ENCODE results near the gene ZDHHC8. TPM values are rescaled to one million over a fixed set of nuclear protein-coding genes. Genes with fewer than 3 reads are reported as not detected.

ZDHHC8 gene
- polyA plus RNA-seq, 6 donors from 2014 or later = 0.56 to 4.4 (median 2.5) TPM

DNA sequence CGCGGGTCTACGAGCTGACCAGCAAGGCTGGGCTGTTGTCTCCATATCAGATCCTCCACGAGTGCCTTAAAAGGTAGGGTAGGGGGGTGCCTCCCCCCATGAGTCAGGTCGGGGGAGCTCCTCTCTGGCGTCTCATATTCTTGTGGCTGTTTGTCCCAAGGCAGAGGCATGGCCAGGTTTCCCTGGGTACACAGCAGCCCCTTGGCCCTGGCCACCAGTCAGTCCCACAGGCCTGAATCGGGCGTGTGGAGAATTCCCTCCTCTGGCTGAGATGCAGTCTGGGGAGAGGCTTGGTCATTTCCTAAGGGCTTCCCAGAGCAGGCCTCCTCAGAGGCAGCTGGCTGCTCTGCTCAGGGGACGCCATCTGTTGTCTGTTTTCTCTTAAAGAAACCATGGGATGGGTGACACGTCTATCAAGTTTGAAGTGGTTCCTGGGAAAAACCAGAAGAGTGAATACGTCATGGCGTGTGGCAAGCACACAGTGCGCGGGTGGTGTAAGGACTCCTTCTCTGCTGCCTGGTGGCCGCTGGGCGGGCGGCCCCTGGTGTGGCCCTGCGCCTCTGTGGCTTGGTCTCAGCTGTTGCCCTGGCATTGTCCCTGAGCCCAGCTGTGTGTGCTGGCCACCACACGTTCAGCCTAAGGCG lies 25.3 kb upstream of the ZDHHC8 start:
- ATAC-seq (ENCODE audit: low read depth in 2 of 2) = no peak
- Mint-ChIP-seq H3K9me3 (no peaks in the 10 kb centered on the region), H3K36me3 (no peaks in the 10 kb centered on the region), H3K27me3 (no peaks in the 10 kb centered on the region), H3K27ac (no peak overlapping the region), H3K4me1 (no peaks in the 10 kb centered on the region), H3K4me3 (no peak overlapping the region)
- no peak for DNase-seq

DNA sequence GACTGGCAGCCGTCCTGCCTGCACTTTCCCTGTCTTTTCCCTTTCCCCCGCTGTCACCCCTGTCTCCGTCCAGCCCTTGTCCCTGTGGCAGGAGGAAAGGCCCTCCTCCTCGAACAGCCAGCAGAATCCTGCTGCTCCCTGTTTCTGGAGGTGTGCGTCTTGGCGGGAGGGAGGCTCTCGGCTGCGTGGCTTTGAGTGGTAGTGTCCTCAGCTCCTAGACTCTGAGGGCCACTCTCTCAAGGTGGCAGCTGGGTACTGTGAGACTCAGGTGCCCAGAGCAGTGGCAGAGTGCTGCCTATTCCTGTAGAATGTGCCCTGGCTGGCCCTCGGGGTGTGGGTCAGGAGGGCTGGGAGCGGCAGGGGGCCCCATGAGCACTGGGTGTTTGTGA lies 24.8 kb upstream of the ZDHHC8 start:
- Mint-ChIP-seq H3K27ac (peak overlapping the region in 1 of 6 donors; percentile 87), H3K36me3 (no peaks in the 10 kb centered on the region), H3K27me3 (no peaks in the 10 kb centered on the region), H3K4me3 (no peak overlapping the region), H3K4me1 (no peaks in the 10 kb centered on the region), H3K9me3 (no peaks in the 10 kb centered on the region)
- DNase-seq (no peak), ATAC-seq (ENCODE audit: low read depth in 2 of 2) (no peak)

GRCh38 chr22:20107471-20107901 lies 24.1 kb upstream of the ZDHHC8 start:
- no peak for DNase-seq
- Mint-ChIP-seq H3K36me3 (no peaks in the 10 kb centered on the region), H3K4me3 (no peak overlapping the region), H3K27ac (peak overlapping the region in 2 of 6 donors; percentile 57 to 62), H3K27me3 (no peaks in the 10 kb centered on the region), H3K9me3 (no peaks in the 10 kb centered on the region), H3K4me1 (peaks cover 0 to 3% (median 0%) of the 10 kb centered on the region in 3 donors)
- ATAC-seq (ENCODE audit: low read depth in 2 of 2) = no peak

DNA sequence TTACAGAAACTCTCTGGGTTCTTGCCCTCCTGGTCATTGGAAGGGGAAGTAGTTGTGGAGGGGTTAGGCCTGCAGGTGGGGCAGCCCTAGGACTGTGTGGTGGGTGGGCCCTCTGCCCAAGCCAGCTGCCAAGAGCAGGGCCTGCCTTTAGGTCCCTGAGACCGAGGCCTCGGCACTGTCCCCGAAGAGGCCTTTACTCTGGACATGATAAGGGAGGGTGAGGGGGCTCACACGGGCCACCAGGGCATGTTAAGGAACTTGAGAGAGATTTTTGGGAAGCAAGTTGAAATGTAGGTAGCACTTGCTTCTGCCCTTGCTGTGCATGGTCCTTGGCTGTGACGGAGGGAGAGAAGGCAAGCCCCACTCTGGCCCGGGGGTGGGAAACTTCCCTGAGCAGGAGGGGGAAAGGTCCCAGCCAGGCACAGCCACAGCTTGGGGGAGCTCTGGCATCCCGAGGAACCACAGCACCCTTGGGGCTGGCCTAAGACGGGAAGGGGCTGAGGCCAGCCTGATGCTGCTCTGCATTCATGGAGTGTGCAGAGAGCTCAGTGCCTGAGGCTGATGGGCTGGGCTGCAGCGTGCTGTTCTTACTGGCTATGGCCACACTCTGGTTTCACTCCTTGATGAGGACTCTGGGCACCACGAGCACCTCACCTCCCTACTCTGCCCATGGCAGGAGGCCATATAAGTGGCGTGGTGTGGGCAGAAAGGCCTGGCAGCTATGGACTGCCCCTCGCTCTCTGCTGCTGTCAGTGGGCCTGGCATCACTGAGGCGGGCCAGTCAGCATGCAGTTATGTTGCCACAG lies 23.4 kb upstream of the ZDHHC8 start:
- Mint-ChIP-seq H3K27ac (peak overlapping the region in 2 of 6 donors; percentile 32 to 70), H3K4me1 (peaks cover 0 to 3% (median 0%) of the 10 kb centered on the region in 3 donors), H3K9me3 (no peaks in the 10 kb centered on the region), H3K27me3 (no peaks in the 10 kb centered on the region), H3K36me3 (no peaks in the 10 kb centered on the region), H3K4me3 (no peak overlapping the region)
- DNase-seq (no peak), ATAC-seq (ENCODE audit: low read depth in 2 of 2) (no peak)

DNA sequence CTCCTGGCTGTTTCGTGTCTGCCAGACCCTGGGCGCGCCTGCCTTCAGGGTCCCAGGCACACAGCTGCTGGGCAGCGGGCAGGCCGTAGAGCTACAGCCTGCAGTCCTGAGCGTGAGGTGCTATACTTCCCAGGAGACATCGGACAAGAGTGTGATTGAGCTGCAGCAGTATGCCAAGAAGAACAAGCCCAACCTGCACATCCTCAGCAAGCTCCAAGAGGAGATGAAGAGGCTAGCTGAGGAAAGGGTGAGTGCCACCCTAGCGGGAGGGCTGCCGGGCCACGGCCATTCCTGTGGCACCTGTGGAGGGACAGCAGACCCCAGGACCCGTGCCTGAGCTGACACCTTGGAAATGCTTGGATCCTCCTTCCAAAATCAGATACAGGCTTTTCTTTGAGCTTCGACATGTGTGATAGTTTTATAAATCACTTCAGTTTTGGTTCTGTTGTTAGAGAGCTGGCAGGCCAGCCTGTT lies 22.8 kb upstream of the ZDHHC8 start:
- H3K36me3 Mint-ChIP-seq = no peaks in the 10 kb centered on the region
- H3K4me3 Mint-ChIP-seq = no peak overlapping the region
- no peak for DNase-seq
- H3K27me3 Mint-ChIP-seq = no peaks in the 10 kb centered on the region
- peaks cover 0 to 3% (median 0%) of the 10 kb centered on the region in 3 donors for H3K4me1 Mint-ChIP-seq
- no peaks in the 10 kb centered on the region for H3K9me3 Mint-ChIP-seq
- no peak for ATAC-seq (ENCODE audit: low read depth in 2 of 2)
- H3K27ac Mint-ChIP-seq = no peak overlapping the region

- Mint-ChIP-seq H3K9me3 (no peaks in the 10 kb centered on the region), H3K36me3 (no peaks in the 10 kb centered on the region), H3K4me3 (no peak overlapping the region), H3K27me3 (no peaks in the 10 kb centered on the region), H3K27ac (peak overlapping the region in 1 of 6 donors; percentile 45), H3K4me1 (peaks cover 0 to 8% (median 0%) of the 10 kb centered on the region in 3 donors)
- DNase-seq (no peak), ATAC-seq (ENCODE audit: low read depth in 2 of 2) (no peak)
Observed at GRCh38 chr22:20109411-20110358, 21.9 kb upstream of the ZDHHC8 start.

DNA sequence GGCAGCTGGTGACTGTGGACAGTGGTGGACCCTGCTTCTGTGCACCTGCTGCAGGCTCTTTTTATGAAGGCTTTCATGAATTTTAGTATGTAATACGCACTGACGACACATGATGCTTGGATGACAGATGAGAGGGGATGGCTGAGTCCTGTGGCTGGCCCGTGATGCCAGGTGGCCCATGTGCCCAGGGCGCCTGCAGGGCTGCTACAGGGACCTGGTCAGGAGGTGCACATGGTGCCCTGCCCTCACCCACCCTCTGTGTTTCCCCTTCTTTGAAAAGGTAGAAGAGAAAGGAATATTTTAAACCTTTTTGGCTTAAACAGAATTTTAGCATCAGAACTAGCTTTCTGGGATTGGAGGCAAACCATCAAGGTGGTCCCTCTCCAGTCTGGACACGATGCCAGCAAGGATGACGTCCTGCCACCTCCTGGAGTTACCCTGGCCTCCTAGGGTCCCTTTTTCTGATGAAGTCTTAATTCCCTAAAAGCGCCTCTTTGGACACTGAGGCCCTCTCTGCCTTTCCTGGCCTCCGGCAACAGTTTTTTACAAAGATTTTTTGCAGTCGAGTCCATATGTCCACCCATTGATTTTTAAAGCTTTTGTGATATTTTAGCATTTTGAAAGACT lies 21.1 kb upstream of the ZDHHC8 start:
- peak overlapping the region in 1 of 8 donors; percentile 36 for H3K4me3 Mint-ChIP-seq
- H3K27ac Mint-ChIP-seq = peak overlapping the region in 2 of 6 donors; percentile 45 to 53
- ATAC-seq (ENCODE audit: low read depth in 2 of 2) (no peak), DNase-seq (no peak)
- H3K27me3 Mint-ChIP-seq = no peaks in the 10 kb centered on the region
- peaks cover 4 to 13% (median 5%) of the 10 kb centered on the region in 3 donors for H3K4me1 Mint-ChIP-seq
- H3K36me3 Mint-ChIP-seq = no peaks in the 10 kb centered on the region
- no peaks in the 10 kb centered on the region for H3K9me3 Mint-ChIP-seq

DNA sequence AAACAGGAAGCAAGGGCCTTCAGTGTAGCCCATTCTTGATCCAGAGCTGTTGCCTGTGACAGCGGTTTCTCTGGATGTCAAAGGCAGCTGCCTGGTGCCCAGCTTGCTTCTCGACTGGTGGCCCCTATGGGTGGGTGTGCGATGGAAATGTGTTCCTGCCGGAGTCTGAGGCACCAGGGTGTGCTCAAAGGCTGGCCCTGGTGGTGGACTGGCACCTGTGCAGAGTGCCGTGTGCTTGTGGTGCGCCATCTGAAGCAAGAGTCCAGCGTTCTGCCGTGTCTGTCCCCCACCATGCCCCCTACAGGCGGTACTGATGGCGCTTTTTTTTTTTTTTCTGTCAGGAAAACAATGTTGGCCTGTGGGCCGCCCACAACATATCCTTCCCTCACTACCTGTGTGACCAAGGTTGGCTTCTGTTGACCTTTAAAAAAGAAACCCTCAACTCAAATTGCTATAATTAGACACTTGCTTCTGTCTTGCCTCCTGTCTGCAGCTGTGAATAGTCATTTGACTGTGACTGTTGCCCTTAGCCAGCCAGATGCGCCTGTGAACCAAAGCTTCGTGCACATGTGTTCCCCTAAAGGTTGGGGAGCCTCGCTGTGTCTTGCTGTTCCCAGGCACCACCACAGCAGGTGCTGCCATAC lies 20.4 kb upstream of the ZDHHC8 start:
- no peaks in the 10 kb centered on the region for H3K36me3 Mint-ChIP-seq
- DNase-seq (no peak), ATAC-seq (ENCODE audit: low read depth in 2 of 2) (peak; percentile 49 to 56)
- H3K27me3 Mint-ChIP-seq = no peaks in the 10 kb centered on the region
- H3K27ac Mint-ChIP-seq = peak overlapping the region in 3 of 6 donors; percentile 39 to 76 (median 74)
- H3K4me1 Mint-ChIP-seq = peaks cover 6 to 13% (median 7%) of the 10 kb centered on the region in 3 donors
- H3K9me3 Mint-ChIP-seq = no peaks in the 10 kb centered on the region
- peak overlapping the region in 1 of 8 donors; percentile 36 for H3K4me3 Mint-ChIP-seq

DNA sequence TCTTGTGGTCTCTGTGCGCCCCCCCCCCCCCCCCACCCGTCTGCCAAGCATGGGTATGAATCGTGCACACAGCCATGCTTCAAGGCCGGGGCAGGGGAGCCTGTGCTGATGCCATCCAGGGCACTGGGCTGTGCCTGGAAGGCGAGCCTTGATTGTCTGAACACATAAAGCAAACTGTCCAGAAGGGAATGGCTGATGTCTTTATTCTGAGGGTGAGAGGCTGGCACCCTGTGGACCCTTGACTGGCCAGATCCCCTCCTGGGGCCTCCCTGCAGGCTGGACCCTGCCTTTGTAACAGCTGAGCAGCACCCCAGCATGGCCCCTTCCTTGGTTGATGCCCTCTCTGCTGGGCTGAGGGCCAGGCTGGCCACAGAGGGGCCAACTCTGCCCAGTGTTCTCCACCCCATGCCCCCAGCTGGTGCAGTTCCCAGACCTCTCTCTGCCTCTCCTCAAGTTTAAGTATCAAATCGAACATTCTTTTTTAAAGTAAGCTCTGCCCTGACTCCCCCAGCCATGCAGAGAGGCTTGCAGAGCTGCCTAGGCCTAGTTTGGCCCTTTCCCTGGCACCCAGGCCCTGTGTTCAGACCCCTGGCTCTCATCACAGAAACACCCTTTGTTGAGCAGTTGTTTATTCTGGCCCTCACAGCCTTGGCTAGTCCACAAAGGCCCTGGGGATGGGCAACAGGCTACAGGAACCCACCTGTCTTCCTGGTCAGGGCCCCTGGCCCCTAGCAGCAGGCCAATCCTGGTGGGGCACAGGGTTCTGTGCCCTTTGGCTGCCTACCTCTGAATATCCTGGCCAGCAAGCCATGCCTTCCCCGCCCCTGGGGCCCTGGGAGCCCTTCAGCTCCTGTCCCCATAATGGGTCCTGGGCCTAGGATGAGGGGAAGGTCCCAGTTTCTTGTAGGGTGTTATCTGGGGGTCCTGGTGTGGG lies 19.6 kb upstream of the ZDHHC8 start:
- no peaks in the 10 kb centered on the region for H3K9me3 Mint-ChIP-seq
- H3K36me3 Mint-ChIP-seq = no peaks in the 10 kb centered on the region
- no peaks in the 10 kb centered on the region for H3K27me3 Mint-ChIP-seq
- H3K27ac Mint-ChIP-seq = peak overlapping the region in 2 of 6 donors; percentile 83 to 85
- no peak for DNase-seq
- ATAC-seq (ENCODE audit: low read depth in 2 of 2) = no peak
- H3K4me1 Mint-ChIP-seq = peaks cover 9 to 20% (median 15%) of the 10 kb centered on the region in 3 donors
- H3K4me3 Mint-ChIP-seq = peak overlapping the region in 1 of 8 donors; percentile 44

- H3K27ac Mint-ChIP-seq = peak overlapping the region in 1 of 6 donors; percentile 83
- H3K4me3 Mint-ChIP-seq = no peak overlapping the region
- peaks cover 9 to 20% (median 19%) of the 10 kb centered on the region in 3 donors for H3K4me1 Mint-ChIP-seq
- no peaks in the 10 kb centered on the region for H3K36me3 Mint-ChIP-seq
- ATAC-seq (ENCODE audit: low read depth in 2 of 2) (no peak), DNase-seq (no peak)
- H3K27me3 Mint-ChIP-seq = no peaks in the 10 kb centered on the region
- H3K9me3 Mint-ChIP-seq = no peaks in the 10 kb centered on the region
Observed at GRCh38 chr22:20112623-20113511, 18.7 kb upstream of the ZDHHC8 start.
